A673 (cell line): ENCODE measurements around the gene RHOF. TPM values are rescaled to one million over a fixed set of nuclear protein-coding genes. Genes with fewer than 3 reads are reported as not detected.

Source experiments
- BruUV-seq: library from RNA; stranded (reverse); fragments of 400-500 nt; replicated peaks from 2 replicates; lab custom pipeline; 2021; lab: Mats Ljungman, UMichigan
- CTCF ChIA-PET: fragments of 300-600 bp; sonication (Branson Sonifier 250); formaldehyde crosslinking; loops from one replicate; lab custom pipeline; 2022; ENCODE audit warnings: antibody characterized with exemption; lab: Charles Lee
- POLR2A ChIA-PET: fragments of 300-600 bp; sonication (Branson Sonifier 250); formaldehyde crosslinking; loops from one replicate; lab custom pipeline; 2022; ENCODE audit warnings: antibody characterized with exemption; ENCODE audit not compliant: low non-redundant PET; lab: Charles Lee
- DNase-seq: peaks from one replicate; pipeline ENCODE4 v3.0.0-alpha.2; 2015; ENCODE audit warnings: low spot score
- H3K27ac ChIP-seq: fragments of 200-600 bp; sonication (generic); 2 replicates; pipeline ENCODE4 v1.5.1; 2016; ENCODE audit warnings: mixed run types, low read depth, mild to moderate bottlenecking, mixed read lengths, antibody characterized with exemption, low read length; ENCODE audit not compliant: poor library complexity, severe bottlenecking
- H3K27me3 ChIP-seq: fragments of 200-600 bp; sonication (generic); replicated peaks from 2 replicates; pipeline ENCODE4 v1.6.1; 2017; ENCODE audit warnings: mixed run types, low read depth, mild to moderate bottlenecking, mixed read lengths, antibody characterized with exemption, low read length; ENCODE audit not compliant: insufficient read depth, poor library complexity
- H3K36me3 ChIP-seq: fragments of 200-600 bp; sonication (generic); 2 replicates; pipeline ENCODE4 v1.6.1; 2016; ENCODE audit warnings: mixed run types, mild to moderate bottlenecking, mixed read lengths, antibody characterized with exemption, low read length; ENCODE audit not compliant: insufficient read depth, poor library complexity, severe bottlenecking
- H3K4me1 ChIP-seq: fragments of 200-600 bp; sonication (generic); 2 replicates; pipeline ENCODE4 v1.6.1; 2017; ENCODE audit warnings: mixed run types, mild to moderate bottlenecking, mixed read lengths, antibody characterized with exemption, low read length; ENCODE audit not compliant: insufficient read depth, poor library complexity, severe bottlenecking
- H3K4me3 ChIP-seq: fragments of 200-600 bp; sonication (generic); 2 replicates; pipeline ENCODE4 v1.5.1; 2016; ENCODE audit warnings: low read depth, mixed run types, mild to moderate bottlenecking, mixed read lengths, low read length; ENCODE audit not compliant: poor library complexity, severe bottlenecking
- H3K9me3 ChIP-seq: fragments of 200-600 bp; sonication (generic); 2 replicates; pipeline ENCODE4 v1.6.1; 2016; ENCODE audit warnings: mixed run types, low read depth, mild to moderate bottlenecking, mixed read lengths, antibody characterized with exemption, low read length; ENCODE audit not compliant: poor library complexity, severe bottlenecking
- CTCF ChIP-seq: fragments of 300-800, 200-600 bp; sonication (generic); conservative IDR thresholded peaks from 2 replicates; pipeline ENCODE4 v1.5.1; 2017; ENCODE audit warnings: low read depth, mild to moderate bottlenecking, antibody characterized with exemption, low read length, moderate library complexity, mixed read lengths
- EZH2 ChIP-seq: fragments of 200-600 bp; sonication (generic); IDR thresholded peaks from 2 replicates; pipeline ENCODE4 v1.6.1; 2017; ENCODE audit warnings: borderline replicate concordance, low read depth, mild to moderate bottlenecking, mixed read lengths, antibody characterized with exemption, low read length; ENCODE audit not compliant: poor library complexity, severe bottlenecking
- intact Hi-C: fragments of 100-400 bp; cut with micrococcal nuclease; formaldehyde crosslinking; loops from one replicate; pipeline ENCODE4 v1.10.0; 2022; ENCODE audit not compliant: unreplicated experiment
- total RNA-seq: library from RNA; stranded (reverse); gene quantifications from 2 replicates; pipeline ENCODE4 v1.2.3, GENCODE V29; 2021

Gene RHOF
- total RNA-seq, 1 experiment from 2014 or later = 21.1 TPM

- H3K27ac ChIP-seq = peak overlapping the region; percentile 68
- TF ChIP-seq CTCF (peak; percentile 52), EZH2 (no peak)
- H3K36me3 ChIP-seq = no peaks in the 10 kb centered on the region
- H3K4me3 ChIP-seq = peak overlapping the region; percentile 58
- no peaks in the 10 kb centered on the region for H3K27me3 ChIP-seq
- H3K4me1 ChIP-seq = peaks cover 5% of the 10 kb centered on the region
- DNase-seq = peak; percentile 98
- no peaks in the 10 kb centered on the region for H3K9me3 ChIP-seq
- intact Hi-C loops = loop anchor here (2.0 kb wide), 1 partner anchor 49 kb away; the partner anchor contains the start of gene PSMD9
- ChIA-PET POLR2A (interaction anchor here (0.6 to 0.7 kb wide), 3 partner anchors 45 to 1719 kb away, joined by 4 to 12 read pairs (median 4); no protein-coding TSS in a partner anchor), CTCF (interaction anchor here (0.5 to 1.5 kb wide), 3 partner anchors 28 to 52 kb away, joined by 3 to 11 read pairs (median 4); no protein-coding TSS in a partner anchor)
- BruUV-seq = no TSS peak
Observed at GRCh38 chr12:121839106-121839992, 45.9 kb upstream of the RHOF start.

- Histone ChIP-seq H3K27me3 (no peaks in the 10 kb centered on the region), H3K36me3 (no peaks in the 10 kb centered on the region), H3K4me1 (peaks cover 5% of the 10 kb centered on the region), H3K9me3 (no peaks in the 10 kb centered on the region), H3K27ac (no peak overlapping the region), H3K4me3 (no peak overlapping the region)
- BruUV-seq = no TSS peak
- TF ChIP-seq EZH2 = no peak
- no peak for TF ChIP-seq CTCF
- ChIA-PET CTCF (no interaction called here), POLR2A (no interaction called here)
- intact Hi-C loops = loop anchor here (2.0 kb wide), 1 partner anchor 51 kb away; the partner anchor contains the start of gene PSMD9
- no peak for DNase-seq
Observed at GRCh38 chr12:121838126-121838525, 44.6 kb upstream of the RHOF start.

- intact Hi-C loops = loop anchor here (2.0 kb wide), 1 partner anchor 51 kb away; the partner anchor contains the start of gene PSMD9
- POLR2A ChIA-PET = no interaction called here
- Histone ChIP-seq H3K4me3 (no peak overlapping the region), H3K27me3 (no peaks in the 10 kb centered on the region), H3K27ac (no peak overlapping the region), H3K36me3 (no peaks in the 10 kb centered on the region), H3K9me3 (no peaks in the 10 kb centered on the region), H3K4me1 (peaks cover 5% of the 10 kb centered on the region)
- TF ChIP-seq CTCF (no peak), EZH2 (no peak)
- DNase-seq = no peak
- no TSS peak for BruUV-seq
- CTCF ChIA-PET = interaction anchor here (1.4 to 1.5 kb wide), 2 partner anchors 43 to 61 kb away, joined by 5 to 6 read pairs; no protein-coding TSS in a partner anchor
Observed at GRCh38 chr12:121837680-121838079, 44.2 kb upstream of the RHOF start.
